Tongue (tissue), 2 donors: ENCODE results near the gene RUNX2. TPM values are rescaled to one million over a fixed set of nuclear protein-coding genes. Genes with fewer than 3 reads are reported as not detected.
"Not testable (repeated sequence)": the region's sequence is repeated elsewhere in the genome, so short reads cannot be mapped to it uniquely, and the experiment has no call there.

Experiments used
- DNase-seq: peaks from one replicate; pipeline ENCODE4 v3.0.0-alpha.2; 2015
- total RNA-seq: library from RNA; depleted of rRNA; stranded (reverse); fragments of >200 nt; gene quantifications from one replicate; pipeline ENCODE4 v1.2.3, GENCODE V29; 2014

RUNX2 gene
- total RNA-seq, result 1.7 TPM

DNA sequence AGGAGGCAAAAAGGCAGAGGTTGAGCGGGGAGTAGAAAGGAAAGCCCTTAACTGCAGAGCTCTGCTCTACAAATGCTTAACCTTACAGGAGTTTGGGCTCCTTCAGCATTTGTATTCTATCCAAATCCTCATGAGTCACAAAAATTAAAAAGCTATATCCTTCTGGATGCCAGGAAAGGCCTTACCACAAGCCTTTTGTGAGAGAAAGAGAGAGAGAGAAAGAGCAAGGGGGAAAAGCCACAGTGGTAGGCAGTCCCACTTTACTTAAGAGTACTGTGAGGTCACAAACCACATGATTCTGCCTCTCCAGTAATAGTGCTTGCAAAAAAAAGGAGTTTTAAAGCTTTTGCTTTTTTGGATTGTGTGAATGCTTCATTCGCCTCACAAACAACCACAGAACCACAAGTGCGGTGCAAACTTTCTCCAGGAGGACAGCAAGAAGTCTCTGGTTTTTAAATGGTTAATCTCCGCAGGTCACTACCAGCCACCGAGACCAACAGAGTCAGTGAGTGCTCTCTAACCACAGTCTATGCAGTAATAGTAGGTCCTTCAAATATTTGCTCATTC is at the start of gene RUNX2:
RUNX2 (plus strand) TSS at position 375 of the 567 bp plus-strand sequence. CDS start 397 bp downstream, outside the sequence.
- peak; percentile 24 for DNase-seq

DNA sequence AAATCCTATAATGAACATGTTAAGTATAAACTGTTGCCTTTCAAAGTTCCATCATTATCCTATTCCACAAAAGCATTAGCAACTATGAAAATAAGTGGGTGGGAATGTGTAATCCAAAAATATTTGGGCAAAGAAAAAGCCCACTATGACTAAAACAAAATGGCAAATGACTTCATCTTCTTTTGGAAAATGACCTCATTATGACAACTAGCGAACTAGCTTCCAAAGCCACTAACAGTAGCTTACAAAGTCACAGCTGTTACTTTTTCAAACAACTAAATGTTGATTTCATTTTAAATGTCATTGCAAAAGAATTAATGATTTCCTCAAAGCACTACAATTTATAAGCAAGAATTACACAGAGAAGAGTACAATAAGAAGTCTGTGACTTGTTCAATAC is 49.8 kb upstream of the RUNX2 start:
- no peak for DNase-seq

- DNase-seq, result not testable (repeated sequence)
Observed at GRCh38 chr6:45286707-45287106, 41.4 kb upstream of the RUNX2 start.

DNA sequence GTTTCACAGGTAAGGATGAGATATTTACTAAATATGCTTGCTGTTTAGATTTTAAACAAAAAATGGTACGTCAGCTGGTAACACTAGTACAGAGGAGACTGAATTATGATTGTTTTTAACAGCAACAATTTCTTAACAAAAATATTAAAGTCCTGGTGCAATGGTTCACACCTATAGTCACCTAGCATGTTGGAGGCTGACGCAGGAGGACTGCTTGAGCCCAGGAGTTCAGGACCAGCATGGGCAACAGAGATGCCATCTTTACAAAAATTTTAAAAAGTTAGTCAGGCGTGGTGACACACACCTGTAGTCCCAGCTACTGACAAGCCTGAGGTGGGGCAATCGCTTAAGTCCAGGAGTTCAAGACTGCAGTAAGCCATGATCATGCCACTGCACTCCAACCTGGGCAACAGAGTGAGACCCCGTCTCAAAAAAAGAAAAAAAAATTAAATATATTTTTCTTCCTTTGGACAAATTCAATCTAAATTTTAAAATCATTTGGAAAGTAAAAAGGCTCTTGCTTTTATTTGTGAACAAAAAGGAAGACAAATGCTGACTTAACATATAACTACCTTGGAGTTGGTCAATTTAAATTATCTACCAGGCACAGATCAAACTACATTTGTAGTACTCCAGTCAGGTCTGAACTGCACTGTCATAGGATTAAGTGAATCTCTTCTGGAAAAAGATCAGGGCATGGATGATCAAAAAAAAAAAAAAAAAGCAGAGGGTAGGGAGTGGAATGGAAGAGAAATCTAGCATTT is 38.2 kb upstream of the RUNX2 start:
- DNase-seq, result no peak

- no peak for DNase-seq
Observed at GRCh38 chr6:45293306-45293705, 34.8 kb upstream of the RUNX2 start.

- not testable (repeated sequence) for DNase-seq
Observed at GRCh38 chr6:45294065-45294701, 33.9 kb upstream of the RUNX2 start.

DNA sequence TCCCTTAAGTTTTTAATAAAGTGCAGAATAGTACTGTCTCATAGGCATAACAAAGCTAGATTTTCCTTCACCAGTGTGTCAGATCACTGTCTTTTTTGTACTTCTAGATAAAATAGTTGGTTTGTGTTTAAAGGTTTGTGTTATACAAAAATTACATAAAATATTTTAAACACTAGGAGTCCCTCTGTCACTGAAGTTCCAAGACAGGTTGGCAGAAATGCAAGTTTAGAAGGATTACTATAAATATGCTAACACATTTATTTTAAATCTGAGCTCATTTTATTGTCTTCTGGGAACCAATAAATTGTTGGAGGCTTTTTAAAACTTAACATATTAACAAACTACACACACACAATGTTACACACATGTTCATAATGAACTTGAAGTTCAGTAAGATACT is 30.8 kb upstream of the RUNX2 start:
- no peak for DNase-seq

GRCh38 chr6:45299096-45299581 is 29.0 kb upstream of the RUNX2 start:
- no peak for DNase-seq

GRCh38 chr6:45300736-45301135 is 27.4 kb upstream of the RUNX2 start:
- no peak for DNase-seq

DNA sequence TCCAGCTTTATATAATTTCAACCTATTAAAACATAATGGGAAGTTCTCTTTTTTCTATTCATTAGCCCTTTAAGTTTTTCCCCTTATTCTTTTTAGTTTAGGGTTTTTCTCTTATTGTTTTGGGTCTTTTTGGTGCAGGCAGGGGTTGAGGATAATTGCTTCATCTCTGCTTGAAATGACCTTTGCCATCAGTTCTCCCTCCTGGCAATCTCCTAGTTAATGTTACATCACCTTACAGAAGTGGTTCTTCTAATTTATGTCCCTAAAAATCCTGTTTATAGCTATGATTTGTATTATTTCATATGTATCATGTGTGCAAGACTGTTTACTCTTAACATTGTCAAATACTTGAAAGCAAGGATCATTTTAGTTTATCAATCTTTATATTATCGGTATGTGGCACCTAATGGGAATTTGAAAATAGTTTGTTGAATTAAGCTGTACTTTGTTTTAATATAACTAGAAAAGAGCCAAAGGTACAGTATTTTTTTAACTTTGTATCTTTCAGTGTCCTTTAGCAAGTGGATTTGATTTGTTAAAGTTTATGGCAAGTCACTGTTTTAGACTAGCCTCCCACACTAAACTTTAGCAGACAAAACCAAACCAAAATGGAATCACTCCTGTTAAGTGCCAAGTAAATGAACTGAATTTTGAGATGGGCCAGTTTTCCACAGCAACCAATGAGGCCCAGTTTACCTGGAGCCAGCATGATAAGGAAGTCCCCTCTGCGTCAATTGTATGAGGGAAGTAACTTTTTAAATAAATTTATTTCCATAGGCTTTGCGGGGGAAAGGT is 26.6 kb upstream of the RUNX2 start:
- no peak for DNase-seq

DNA sequence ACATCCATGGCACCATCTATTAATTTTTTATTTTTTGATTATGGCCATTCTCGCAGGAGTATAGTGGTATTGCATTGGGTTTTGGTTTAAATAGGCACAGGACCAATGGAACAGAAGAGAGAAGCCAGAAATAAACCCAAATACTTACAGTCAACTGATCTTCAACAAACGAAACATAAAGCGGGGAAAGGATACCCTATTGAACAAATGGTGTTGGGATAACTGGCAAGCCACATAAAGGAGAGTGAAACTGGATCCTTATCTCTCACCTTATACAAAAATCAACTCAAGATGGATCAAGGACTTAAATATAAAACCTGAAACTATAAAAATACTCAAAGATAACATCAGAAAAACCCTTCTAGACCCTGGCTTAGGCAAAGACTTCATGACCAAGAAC is 25.3 kb upstream of the RUNX2 start:
- no peak for DNase-seq

GRCh38 chr6:45305546-45305945 is 22.6 kb upstream of the RUNX2 start:
- DNase-seq, result no peak

DNA sequence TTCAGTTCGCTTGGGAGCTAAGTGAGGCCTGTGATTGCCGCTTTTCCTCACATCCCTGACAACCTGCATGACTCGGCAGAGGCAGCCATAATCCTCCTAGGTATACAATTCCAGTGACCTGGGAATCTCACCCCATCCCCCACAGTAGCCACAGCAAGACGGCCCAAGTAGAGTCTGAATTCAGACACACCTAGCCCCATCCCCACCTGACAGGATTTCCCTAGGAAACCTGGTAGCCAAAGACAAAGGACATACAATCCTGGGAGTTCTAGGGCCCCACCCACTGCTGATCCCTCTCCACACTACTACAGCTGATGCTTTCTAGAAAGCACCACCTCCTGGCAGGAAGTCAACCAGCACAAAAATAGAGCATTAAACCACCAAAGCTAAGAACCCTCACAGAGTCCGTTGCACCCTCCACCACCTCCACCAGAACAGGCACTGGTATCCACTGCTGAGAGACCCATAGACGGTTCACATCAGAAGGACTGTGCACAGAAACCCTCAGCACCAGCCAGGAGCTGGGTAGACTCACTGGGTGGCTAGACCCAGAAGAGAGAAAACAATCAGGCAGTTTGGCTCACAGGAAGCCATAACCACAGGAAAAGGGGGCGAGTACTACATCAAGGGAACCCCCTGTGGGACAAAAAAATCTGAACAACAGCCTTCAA is 17.9 kb upstream of the RUNX2 start:
- DNase-seq, result no peak

DNA sequence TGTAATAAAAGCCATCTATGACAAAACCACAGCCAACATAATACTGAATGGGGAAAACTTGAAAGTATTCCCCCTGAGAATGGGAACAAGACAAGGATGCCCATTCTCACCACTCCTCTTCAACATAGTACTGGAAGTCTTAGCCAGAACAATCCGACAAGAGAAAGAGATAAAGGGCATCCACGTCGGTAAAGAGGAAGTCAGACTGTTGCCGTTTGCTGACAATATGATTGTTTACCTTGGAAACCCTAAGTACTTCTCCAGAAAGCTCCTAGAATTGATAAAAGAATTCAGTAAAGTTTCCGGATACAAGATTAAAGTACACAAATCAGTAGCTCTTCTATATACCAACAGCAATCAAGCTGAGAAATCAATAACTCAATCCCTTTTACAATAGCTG is 14.0 kb upstream of the RUNX2 start:
- no peak for DNase-seq

- no peak for DNase-seq
Observed at GRCh38 chr6:45320349-45320748, 7.8 kb upstream of the RUNX2 start.

DNA sequence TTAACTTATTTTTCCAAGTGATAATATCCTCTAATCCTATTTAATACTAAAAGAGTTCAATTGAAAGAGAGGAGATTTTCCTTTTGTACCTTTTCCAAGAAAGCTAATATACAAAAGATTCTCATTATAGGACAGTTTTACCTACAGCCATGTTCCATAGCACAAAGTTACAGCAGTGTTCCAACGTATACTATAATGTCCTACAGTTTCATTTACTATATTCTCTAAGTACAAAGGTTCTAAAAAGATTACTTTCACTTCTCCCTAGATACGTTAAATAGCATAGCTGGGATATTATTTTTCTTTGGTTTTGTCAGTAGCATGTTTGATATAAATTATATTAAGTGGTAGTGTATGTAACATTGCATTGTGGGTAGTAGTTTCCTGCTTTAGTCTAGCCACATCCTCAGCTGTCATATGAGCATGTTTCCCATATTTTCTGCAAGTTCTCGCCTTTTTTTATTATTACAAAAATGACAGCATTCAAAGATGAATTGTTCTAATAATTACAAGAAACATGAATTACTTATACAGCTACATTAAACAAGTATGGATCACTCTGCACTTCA is 4.4 kb upstream of the RUNX2 start:
- no peak for DNase-seq

GRCh38 chr6:45326698-45327417 is 1.3 kb upstream of the RUNX2 start:
- DNase-seq, result no peak

- DNase-seq, result no peak
Observed at GRCh38 chr6:45328523-45328922, 393 bp downstream of the RUNX2 start.

GRCh38 chr6:45344900-45345299 is 16.8 kb downstream of the RUNX2 start:
- no peak for DNase-seq

DNA sequence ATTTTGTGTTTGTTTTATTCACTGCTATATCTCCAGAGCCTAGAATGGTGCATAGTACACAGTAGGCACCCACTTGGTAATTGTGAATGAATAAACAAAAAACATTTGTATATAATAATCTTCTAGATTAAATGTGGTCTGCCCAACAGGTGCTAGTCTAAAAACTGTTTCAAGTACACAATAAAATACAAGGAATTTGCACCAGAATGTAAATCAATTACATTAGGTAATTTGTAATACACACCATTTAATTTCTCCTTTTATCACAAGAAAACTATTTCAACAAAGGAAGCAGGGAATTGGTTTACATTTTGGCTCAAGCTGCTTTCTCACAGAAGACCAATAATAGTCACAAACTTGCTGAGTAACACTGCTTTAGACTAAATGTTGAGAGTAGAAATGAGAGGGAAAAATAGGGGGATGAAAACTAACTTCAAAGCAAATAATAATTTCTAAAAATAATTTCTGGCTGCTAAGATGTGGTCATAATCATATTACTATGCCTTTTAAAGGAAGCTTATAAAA is 22.1 kb downstream of the RUNX2 start:
- DNase-seq, result no peak

DNA sequence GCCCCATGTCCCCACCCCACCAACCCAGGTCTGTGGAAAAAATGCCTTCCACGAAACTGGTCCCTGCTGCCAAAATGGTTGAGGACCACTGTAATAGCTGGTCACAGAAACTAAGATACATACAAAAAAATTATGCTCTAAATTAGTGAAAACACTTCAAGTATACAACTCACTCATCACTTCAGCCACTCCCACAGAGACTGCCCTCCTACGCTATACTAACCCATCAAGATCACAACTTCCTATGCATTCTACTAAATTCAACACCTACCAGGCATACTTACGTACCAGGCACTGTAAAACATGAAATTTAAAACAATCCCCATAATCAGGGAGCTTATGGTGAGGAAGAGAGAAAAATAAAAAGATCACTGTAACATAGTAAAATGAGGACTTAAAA is 22.9 kb downstream of the RUNX2 start:
- DNase-seq, result no peak
